Transverse colon (tissue), 3 donors: ENCODE results near the gene CRYBA4.

Experiments used
- EP300 ChIP-seq: sonication (generic); formaldehyde crosslinking; IDR thresholded peaks from one replicate; pipeline ENCODE4 v1.6.1; 2017; ENCODE audit warnings: antibody characterized with exemption, low read depth
- TF ChIP-seq, protein P1 (sequence below), 5 experiments: fragments of 200-600 bp in 3 of 5; fragments of 450-650 bp in 2 of 5; sonication (generic) in 3 of 5; IDR thresholded peaks; 1 replicate in 2 of 5; 2 replicates in 3 of 5; pipeline ENCODE4 v1.5.1; 2016 to 2017; ENCODE audit warnings: antibody characterized with exemption in 5 of 5, inconsistent platforms in 3 of 5, mild to moderate bottlenecking in 2 of 5, moderate library complexity in 1 of 5

- TF ChIP-seq EP300 = no peak
- TF ChIP-seq, protein P1, sequence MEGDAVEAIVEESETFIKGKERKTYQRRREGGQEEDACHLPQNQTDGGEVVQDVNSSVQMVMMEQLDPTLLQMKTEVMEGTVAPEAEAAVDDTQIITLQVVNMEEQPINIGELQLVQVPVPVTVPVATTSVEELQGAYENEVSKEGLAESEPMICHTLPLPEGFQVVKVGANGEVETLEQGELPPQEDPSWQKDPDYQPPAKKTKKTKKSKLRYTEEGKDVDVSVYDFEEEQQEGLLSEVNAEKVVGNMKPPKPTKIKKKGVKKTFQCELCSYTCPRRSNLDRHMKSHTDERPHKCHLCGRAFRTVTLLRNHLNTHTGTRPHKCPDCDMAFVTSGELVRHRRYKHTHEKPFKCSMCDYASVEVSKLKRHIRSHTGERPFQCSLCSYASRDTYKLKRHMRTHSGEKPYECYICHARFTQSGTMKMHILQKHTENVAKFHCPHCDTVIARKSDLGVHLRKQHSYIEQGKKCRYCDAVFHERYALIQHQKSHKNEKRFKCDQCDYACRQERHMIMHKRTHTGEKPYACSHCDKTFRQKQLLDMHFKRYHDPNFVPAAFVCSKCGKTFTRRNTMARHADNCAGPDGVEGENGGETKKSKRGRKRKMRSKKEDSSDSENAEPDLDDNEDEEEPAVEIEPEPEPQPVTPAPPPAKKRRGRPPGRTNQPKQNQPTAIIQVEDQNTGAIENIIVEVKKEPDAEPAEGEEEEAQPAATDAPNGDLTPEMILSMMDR (IDR thresholded peaks at IDR 0.05) = no peak
Observed at GRCh38 chr22:26660356-26660755, 38.6 kb downstream of the CRYBA4 start.
